HG03103 (cell line): ENCODE data around the gene SPATA24.
"Not testable (repeated sequence)": the region's sequence is repeated elsewhere in the genome, so short reads cannot be mapped to it uniquely, and the experiment has no call there.

ENCODE experiments used
- ATAC-seq: cut with Tn5 transposase; IDR thresholded peaks from one replicate; pipeline ENCODE4 v1.9.1; 2021; ENCODE audit warnings: low read depth; ENCODE audit not compliant: unreplicated experiment

The SPATA24 gene

GRCh38 chr5:139396691-139397090, 7.2 kb downstream of the SPATA24 start:
- no peak for ATAC-seq

GRCh38 chr5:139395844-139396640, 7.8 kb downstream of the SPATA24 start:
- no peak for ATAC-seq

- no peak for ATAC-seq
Measured at GRCh38 chr5:139394654-139395566, 9.0 kb downstream of the SPATA24 start, which contains the start of gene PROB1. TSS of gene PROB1 (minus strand) at chr5:139395104. CDS start at chr5:139395081, 23 bp downstream.

- ATAC-seq: no peak
Measured at GRCh38 chr5:139394123-139394653, 9.7 kb downstream of the SPATA24 start.

GRCh38 chr5:139393497-139394122, 10.3 kb downstream of the SPATA24 start:
- no peak for ATAC-seq

- peak; percentile 48 for ATAC-seq
Measured at GRCh38 chr5:139392678-139393496, 11.0 kb downstream of the SPATA24 start.

- peak; percentile 16 for ATAC-seq
Measured at GRCh38 chr5:139392324-139392677, 11.6 kb downstream of the SPATA24 start.

- ATAC-seq: no peak
Measured at GRCh38 chr5:139391570-139392323, 12.1 kb downstream of the SPATA24 start.

- no peak for ATAC-seq
Measured at GRCh38 chr5:139390639-139391569, 13.0 kb downstream of the SPATA24 start.

- ATAC-seq: peak; percentile 31
Measured at GRCh38 chr5:139389701-139390638, 13.9 kb downstream of the SPATA24 start, which contains the start of gene MZB1. TSS of gene MZB1 (minus strand) at chr5:139389913. CDS start at chr5:139389856, 57 bp downstream.

- ATAC-seq: no peak
Measured at GRCh38 chr5:139388198-139388821, 15.6 kb downstream of the SPATA24 start.

GRCh38 chr5:139387611-139388197, 16.2 kb downstream of the SPATA24 start:
- ATAC-seq: no peak

GRCh38 chr5:139386956-139387355, 16.9 kb downstream of the SPATA24 start:
- not testable (repeated sequence) for ATAC-seq

- ATAC-seq: no peak
Measured at GRCh38 chr5:139386050-139386438, 17.8 kb downstream of the SPATA24 start.

- no peak for ATAC-seq
Measured at GRCh38 chr5:139385061-139386049, 18.5 kb downstream of the SPATA24 start.
